Upper lobe of left lung (tissue), 4 donors: ENCODE measurements around the gene KATNA1.

ENCODE experiments used
- CTCF ChIP-seq, 6 experiments: fragments of 450-650 bp in 4 of 6; fragments of 200-600 bp in 2 of 6; sonication (generic) in 2 of 6; IDR thresholded peaks; one replicate each; pipeline ENCODE4 v1.5.1; 2016 to 2019; ENCODE audit warnings: antibody characterized with exemption in 6 of 6
- EP300 ChIP-seq, 4 donors: sonication (generic); formaldehyde crosslinking; IDR thresholded peaks; one replicate each; pipeline ENCODE4 v1.5.1; 2017; ENCODE audit warnings: antibody characterized with exemption in 4 of 4, control low read depth in 2 of 4
- POLR2A ChIP-seq, 4 donors: fragments of 450-650 bp; IDR thresholded peaks; one replicate each; pipeline ENCODE4 v1.5.1; 2016 to 2017; ENCODE audit warnings: antibody characterized with exemption in 4 of 4, mild to moderate bottlenecking in 2 of 4
- POLR2AphosphoS5 ChIP-seq, 2 donors: sonication (generic); formaldehyde crosslinking; IDR thresholded peaks; one replicate each; pipeline ENCODE4 v1.5.1; 2017; ENCODE audit warnings: antibody characterized with exemption in 2 of 2

- TF ChIP-seq CTCF (IDR thresholded peaks at IDR 0.05) (no peak), POLR2A (IDR thresholded peaks at IDR 0.05) (no peak), POLR2AphosphoS5 (IDR thresholded peaks at IDR 0.05) (no peak), EP300 (IDR thresholded peaks at IDR 0.05) (no peak)
Observed at GRCh38 chr6:149628875-149629510, 19.5 kb downstream of the KATNA1 start.
